ENCODE measurements around the gene SEPTIN2.
"Not testable (repeated sequence)": the region's sequence is repeated elsewhere in the genome, so short reads cannot be mapped to it uniquely, and the experiment has no call there.

The SEPTIN2 gene

GRCh38 chr2:241288324-241288888 lies 27.3 kb upstream of the SEPTIN2 start:
- no peak for DNase-seq

- no peak for DNase-seq
Observed at GRCh38 chr2:241289053-241289452, 26.7 kb upstream of the SEPTIN2 start.

- no peak for DNase-seq
Observed at GRCh38 chr2:241289597-241289996, 26.1 kb upstream of the SEPTIN2 start.

- DNase-seq, result no peak
Observed at GRCh38 chr2:241291153-241291552, 24.6 kb upstream of the SEPTIN2 start.

- DNase-seq, result no peak
Observed at GRCh38 chr2:241291977-241292376, 23.7 kb upstream of the SEPTIN2 start.

- not testable (repeated sequence) for DNase-seq
Observed at GRCh38 chr2:241293378-241293797, 22.3 kb upstream of the SEPTIN2 start.

- no peak for DNase-seq
Observed at GRCh38 chr2:241295326-241296095, 20.2 kb upstream of the SEPTIN2 start.

- DNase-seq, result no peak
Observed at GRCh38 chr2:241296767-241297166, 19.0 kb upstream of the SEPTIN2 start.

GRCh38 chr2:241298673-241299072 lies 17.1 kb upstream of the SEPTIN2 start:
- DNase-seq, result no peak

- no peak for DNase-seq
Observed at GRCh38 chr2:241300000-241300399, 15.7 kb upstream of the SEPTIN2 start.

- DNase-seq, result no peak
Observed at GRCh38 chr2:241302083-241302482, 13.6 kb upstream of the SEPTIN2 start.

- no peak for DNase-seq
Observed at GRCh38 chr2:241302759-241303651, 12.7 kb upstream of the SEPTIN2 start.

- DNase-seq, result no peak
Observed at GRCh38 chr2:241304039-241304670, 11.6 kb upstream of the SEPTIN2 start.

GRCh38 chr2:241307055-241307454 lies 8.7 kb upstream of the SEPTIN2 start:
- no peak for DNase-seq

- DNase-seq, result no peak
Observed at GRCh38 chr2:241308267-241308666, 7.5 kb upstream of the SEPTIN2 start.

- no peak for DNase-seq
Observed at GRCh38 chr2:241308832-241309500, 6.8 kb upstream of the SEPTIN2 start.

GRCh38 chr2:241309684-241310117 lies 6.0 kb upstream of the SEPTIN2 start:
- no peak for DNase-seq

GRCh38 chr2:241310917-241311566 lies 4.7 kb upstream of the SEPTIN2 start:
- DNase-seq, result no peak

GRCh38 chr2:241312082-241312481 lies 3.6 kb upstream of the SEPTIN2 start:
- DNase-seq, result no peak

- no peak for DNase-seq
Observed at GRCh38 chr2:241313543-241314095, 2.1 kb upstream of the SEPTIN2 start.

All from SHP77 (cell line).